HepG2 (cell line): Measurements from ENCODE around the gene UVSSA. TPM values are rescaled to one million over a fixed set of nuclear protein-coding genes. Genes with fewer than 3 reads are reported as not detected.

Experiments used
- ATAC-seq: fragments of 200-7000 bp; cut with Tn5 transposase; 3 replicates; pipeline ENCODE4 v1.9.1; 2020; ENCODE audit warnings: mild to moderate bottlenecking, moderate library complexity
- BruUV-seq: library from RNA; stranded (reverse); fragments of 400-500 nt; replicated peaks from 2 replicates; lab custom pipeline; 2021; lab: Mats Ljungman, UMichigan
- CTCF ChIA-PET: fragments of 300-600 bp; formaldehyde crosslinking; extraction: SDS; loops from one replicate; lab custom pipeline; 2021; ENCODE audit warnings: low total read pairs, inconsistent platforms, low intra/inter-chr PET ratio; lab: Yijun Ruan, JAX
- POLR2A ChIA-PET: fragments of 350-600 bp; sonication (Branson Sonifier 250); formaldehyde crosslinking; loops from one replicate; lab custom pipeline; 2020; ENCODE audit warnings: antibody characterized with exemption, inconsistent platforms; lab: Yijun Ruan, JAX
- DNase-seq: peaks from one replicate; pipeline ENCODE4 v3.0.0-alpha.2; 2015; ENCODE audit warnings: low spot score
- FAIRE-seq: peaks from 3 replicates; lab custom pipeline; 2011; peaks lifted over from hg19 to GRCh38; lab: Jason Lieb, UNC
- H2AFZ ChIP-seq: one replicate; pipeline ENCODE4 v1.6.1; 2011; ENCODE audit warnings: low read length, inconsistent platforms
- H3K27ac ChIP-seq: fragments of 300-600 bp; 3 replicates; pipeline ENCODE4 v1.8.0; 2011; ENCODE audit warnings: mixed run types, mild to moderate bottlenecking, mixed read lengths, low read length, inconsistent platforms; ENCODE audit not compliant: insufficient read depth; ENCODE audit errors: extremely low read length
- H3K27me3 ChIP-seq, 2 experiments: fragments of 200-600 bp in 1 of 2; 2 replicates in 1 of 2; 3 replicates in 1 of 2; pipeline versions ENCODE4 v1.6.0 to v1.8.0; 2011; ENCODE audit warnings: low read length in 2 of 2, mild to moderate bottlenecking in 2 of 2, moderate library complexity in 2 of 2, inconsistent platforms in 1 of 2; ENCODE audit not compliant: insufficient read depth in 2 of 2, control insufficient read depth in 1 of 2
- H3K36me3 ChIP-seq, 2 experiments: fragments of 200-600 bp in 1 of 2; replicated peaks in 1 of 2; 2 replicates in 1 of 2; 3 replicates in 1 of 2; pipeline versions ENCODE4 v1.5.1 to v1.8.0; 2011; ENCODE audit warnings: low read length in 2 of 2, inconsistent platforms in 1 of 2; ENCODE audit not compliant: insufficient read depth in 2 of 2, control insufficient read depth in 1 of 2
- H3K4me1 ChIP-seq: 2 replicates; pipeline ENCODE4 v1.5.1; 2012; ENCODE audit warnings: low read length, inconsistent platforms; ENCODE audit not compliant: insufficient read depth
- H3K4me2 ChIP-seq: 2 replicates; pipeline ENCODE4 v1.6.0; 2011; ENCODE audit warnings: low read depth, low read length, inconsistent platforms
- H3K4me3 ChIP-seq, 3 experiments: fragments of 200-600 bp in 1 of 3; sonication (generic), shearing (Covaris generic) in 1 of 3; replicated peaks in 1 of 3; 2 replicates each; pipeline ENCODE4 v1.5.1; 2011 to 2016; ENCODE audit warnings: low read length in 3 of 3, inconsistent platforms in 2 of 3, low read depth in 2 of 3, mild to moderate bottlenecking in 2 of 3, control low read depth in 1 of 3, mixed read lengths in 1 of 3; ENCODE audit not compliant: insufficient read depth in 1 of 3
- H3K79me2 ChIP-seq: one replicate; pipeline ENCODE4 v1.6.1; 2011; ENCODE audit warnings: low read length, inconsistent platforms; ENCODE audit not compliant: insufficient read depth
- H3K9ac ChIP-seq: 2 replicates; pipeline ENCODE4 v1.6.0; 2011; ENCODE audit warnings: mild to moderate bottlenecking, low read depth, low read length, inconsistent platforms; ENCODE audit not compliant: insufficient read depth
- H3K9me3 ChIP-seq: 2 replicates; pipeline ENCODE4 v1.5.1; 2012; ENCODE audit warnings: mild to moderate bottlenecking, low read length
- H4K20me1 ChIP-seq: 2 replicates; pipeline ENCODE4 v1.6.0; 2011; ENCODE audit warnings: inconsistent platforms, mild to moderate bottlenecking, low read length, moderate library complexity; ENCODE audit not compliant: insufficient read depth
- HNRNPL ChIP-seq: fragments of 200-400 bp; formaldehyde crosslinking; IDR thresholded peaks from 2 replicates; pipeline ENCODE4 v1.6.1; 2017; ENCODE audit warnings: mild to moderate bottlenecking, low read depth, low read length
- JUN ChIP-seq: sonication (generic); formaldehyde crosslinking; IDR thresholded peaks from 2 replicates; pipeline ENCODE4 v1.4.0; 2020; ENCODE audit warnings: mild to moderate bottlenecking, missing genetic modification reagents
- KDM6A ChIP-seq: IDR thresholded peaks from 2 replicates; pipeline ENCODE4 v1.6.1; 2016; ENCODE audit warnings: low read depth
- NCOA2 ChIP-seq: sonication (generic); formaldehyde crosslinking; IDR thresholded peaks from 2 replicates; pipeline ENCODE4 v1.8.0; 2022; ENCODE audit warnings: inconsistent platforms
- PCBP2 ChIP-seq: fragments of 200-400 bp; formaldehyde crosslinking; optimal IDR thresholded peaks from 2 replicates; pipeline ENCODE3; 2018; ENCODE audit warnings: low read length, low read depth; ENCODE audit not compliant: poor library complexity, severe bottlenecking
- RBM39 ChIP-seq: fragments of 200-400 bp; formaldehyde crosslinking; IDR thresholded peaks from one replicate; pipeline ENCODE4 v1.6.1; 2018; ENCODE audit warnings: antibody characterized with exemption, mild to moderate bottlenecking, low read depth, low read length; ENCODE audit not compliant: poor library complexity, severe bottlenecking
- SMYD3 ChIP-seq: sonication (generic); formaldehyde crosslinking; IDR thresholded peaks from 2 replicates; pipeline ENCODE4 v1.8.1; 2023; ENCODE audit warnings: mild to moderate bottlenecking, missing genetic modification reagents
- THAP11 ChIP-seq: IDR thresholded peaks from 2 replicates; pipeline ENCODE4 v1.6.1; 2016; ENCODE audit warnings: missing biosample characterization, missing genetic modification reagents
- ZBTB7A ChIP-seq: sonication (generic); formaldehyde crosslinking; IDR thresholded peaks from 2 replicates; pipeline ENCODE4 v1.8.0; 2022; ENCODE audit warnings: mild to moderate bottlenecking, missing genetic modification reagents
- ZMYM4 ChIP-seq: sonication (generic); formaldehyde crosslinking; IDR thresholded peaks from 2 replicates; pipeline ENCODE4 v1.8.1; 2023; ENCODE audit warnings: mild to moderate bottlenecking, missing genetic modification reagents
- ZNF746 ChIP-seq: sonication (generic); formaldehyde crosslinking; IDR thresholded peaks from 2 replicates; pipeline ENCODE4 v1.8.0; 2022; ENCODE audit warnings: mild to moderate bottlenecking, missing genetic modification reagents
- ZNF850 ChIP-seq: sonication (generic); formaldehyde crosslinking; conservative IDR thresholded peaks from 2 replicates; pipeline ENCODE4 v1.9.0; 2021; ENCODE audit warnings: mild to moderate bottlenecking, missing genetic modification reagents
- WGBS: methylation state at CpG from one replicate; pipeline ENCODE4 v1.1.6; 2017; ENCODE audit warnings: low lambda C conversion rate; 5-methylcytosine and 5-hydroxymethylcytosine counted together
- in situ Hi-C: cut with HindIII; loops from 2 replicates; pipeline ENCODE4 v1.10.0; 2017; ENCODE audit warnings: low pct_unique_long_range_greater_than_20kb; ENCODE audit not compliant: extremely low pct_ligation_motif_present
- intact Hi-C: fragments of 100-400 bp; cut with micrococcal nuclease; formaldehyde crosslinking; loops from one replicate; pipeline ENCODE4 v1.10.0; 2022; ENCODE audit not compliant: unreplicated experiment
- polyA plus RNA-seq, 8 experiments: library from polyadenylated mRNA; depleted of rRNA in 3 of 8; stranded (reverse) in 7 of 8; unstranded in 1 of 8; fragments of >200 nt; fragmentation: Illumina TruSeq in 4 of 8; extraction: Trizol in 4 of 8; gene quantifications; 2 replicates each; pipeline versions ENCODE4 v1.2.1 to v1.2.3, GENCODE V29; 2011 to 2016; ENCODE audit warnings: low read depth in 4 of 8, missing spikeins in 1 of 8, mixed read lengths in 1 of 8; ENCODE audit not compliant: insufficient read depth in 1 of 8
- total RNA-seq, 5 experiments: library from RNA; depleted of rRNA; stranded (reverse); fragments of >200 nt; fragmentation: Illumina TruSeq; extraction: Trizol; gene quantifications; 2 replicates each; pipeline ENCODE4 v1.2.3, GENCODE V29; 2016; ENCODE audit warnings: low read depth in 1 of 5
- TF ChIP-seq, protein P1 (sequence below): sonication (generic); formaldehyde crosslinking; IDR thresholded peaks from 2 replicates; pipeline ENCODE4 v1.4.0; 2020; ENCODE audit warnings: missing genetic modification reagents, mild to moderate bottlenecking, borderline replicate concordance
- TF ChIP-seq, protein P2 (sequence below): sonication (generic); formaldehyde crosslinking; IDR thresholded peaks from 2 replicates; pipeline ENCODE4 v1.9.0; 2021; ENCODE audit warnings: missing genetic modification reagents, borderline replicate concordance
- TF ChIP-seq, protein P3 (sequence below): sonication (generic); formaldehyde crosslinking; IDR thresholded peaks from 2 replicates; pipeline ENCODE4 v1.5.1; 2020; ENCODE audit warnings: missing genetic modification reagents, mild to moderate bottlenecking, borderline replicate concordance
- TF ChIP-seq, protein P4 (sequence below): sonication (generic); formaldehyde crosslinking; IDR thresholded peaks from 2 replicates; pipeline ENCODE4 v1.4.0; 2020; ENCODE audit warnings: missing genetic modification reagents

The UVSSA gene
- total and polyA plus RNA-seq, 2 of the 13 experiments (the other 11 are each of a cell fraction or from before 2014, with no cell fraction given): 4.6 to 8.4 TPM

GRCh38 chr4:1413204-1413663 lies 66.2 kb downstream of the UVSSA start:
- H2AFZ ChIP-seq: no peak overlapping the region
- no peak for TF ChIP-seq ZBTB7A (CRISPR knock-in tag)
- TF ChIP-seq, protein P1, sequence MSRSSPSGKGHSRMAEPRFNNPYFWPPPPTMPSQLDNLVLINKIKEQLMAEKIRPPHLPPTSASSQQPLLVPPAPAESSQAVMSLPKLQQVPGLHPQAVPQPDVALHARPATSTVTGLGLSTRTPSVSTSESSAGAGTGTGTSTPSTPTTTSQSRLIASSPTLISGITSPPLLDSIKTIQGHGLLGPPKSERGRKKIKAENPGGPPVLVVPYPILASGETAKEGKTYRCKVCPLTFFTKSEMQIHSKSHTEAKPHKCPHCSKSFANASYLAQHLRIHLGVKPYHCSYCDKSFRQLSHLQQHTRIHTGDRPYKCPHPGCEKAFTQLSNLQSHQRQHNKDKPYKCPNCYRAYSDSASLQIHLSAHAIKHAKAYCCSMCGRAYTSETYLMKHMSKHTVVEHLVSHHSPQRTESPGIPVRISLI (CRISPR knock-in tag): no peak
- no peak for TF ChIP-seq KDM6A (CRISPR knock-in tag)
- TF ChIP-seq HNRNPL: no peak
- TF ChIP-seq NCOA2: no peak
- TF ChIP-seq ZNF850 (CRISPR knock-in tag): no peak
- TF ChIP-seq ZNF746 (CRISPR knock-in tag): no peak
- TF ChIP-seq JUN (CRISPR knock-in tag): no peak
- no peak for TF ChIP-seq SMYD3
- no peak for TF ChIP-seq THAP11 (CRISPR knock-in tag)
- TF ChIP-seq, protein P2, sequence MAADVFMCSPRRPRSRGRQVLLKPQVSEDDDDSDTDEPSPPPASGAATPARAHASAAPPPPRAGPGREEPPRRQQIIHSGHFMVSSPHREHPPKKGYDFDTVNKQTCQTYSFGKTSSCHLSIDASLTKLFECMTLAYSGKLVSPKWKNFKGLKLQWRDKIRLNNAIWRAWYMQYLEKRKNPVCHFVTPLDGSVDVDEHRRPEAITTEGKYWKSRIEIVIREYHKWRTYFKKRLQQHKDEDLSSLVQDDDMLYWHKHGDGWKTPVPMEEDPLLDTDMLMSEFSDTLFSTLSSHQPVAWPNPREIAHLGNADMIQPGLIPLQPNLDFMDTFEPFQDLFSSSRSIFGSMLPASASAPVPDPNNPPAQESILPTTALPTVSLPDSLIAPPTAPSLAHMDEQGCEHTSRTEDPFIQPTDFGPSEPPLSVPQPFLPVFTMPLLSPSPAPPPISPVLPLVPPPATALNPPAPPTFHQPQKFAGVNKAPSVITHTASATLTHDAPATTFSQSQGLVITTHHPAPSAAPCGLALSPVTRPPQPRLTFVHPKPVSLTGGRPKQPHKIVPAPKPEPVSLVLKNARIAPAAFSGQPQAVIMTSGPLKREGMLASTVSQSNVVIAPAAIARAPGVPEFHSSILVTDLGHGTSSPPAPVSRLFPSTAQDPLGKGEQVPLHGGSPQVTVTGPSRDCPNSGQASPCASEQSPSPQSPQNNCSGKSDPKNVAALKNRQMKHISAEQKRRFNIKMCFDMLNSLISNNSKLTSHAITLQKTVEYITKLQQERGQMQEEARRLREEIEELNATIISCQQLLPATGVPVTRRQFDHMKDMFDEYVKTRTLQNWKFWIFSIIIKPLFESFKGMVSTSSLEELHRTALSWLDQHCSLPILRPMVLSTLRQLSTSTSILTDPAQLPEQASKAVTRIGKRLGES (CRISPR knock-in tag): no peak
- TF ChIP-seq, protein P3, sequence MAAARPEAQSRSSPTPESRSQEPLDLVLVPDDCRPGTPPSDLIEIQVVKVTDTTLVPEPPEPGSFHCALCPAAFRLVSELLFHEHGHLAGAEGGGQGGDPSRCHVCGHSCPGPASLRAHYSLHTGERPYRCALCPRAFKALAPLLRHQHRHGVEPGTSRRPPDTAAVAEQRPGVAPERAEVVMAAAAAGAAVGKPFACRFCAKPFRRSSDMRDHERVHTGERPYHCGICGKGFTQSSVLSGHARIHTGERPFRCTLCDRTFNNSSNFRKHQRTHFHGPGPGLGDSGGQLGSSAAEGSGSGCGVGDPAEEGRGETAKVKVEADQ (CRISPR knock-in tag): no peak
- no peak for TF ChIP-seq ZMYM4
- TF ChIP-seq, protein P4, sequence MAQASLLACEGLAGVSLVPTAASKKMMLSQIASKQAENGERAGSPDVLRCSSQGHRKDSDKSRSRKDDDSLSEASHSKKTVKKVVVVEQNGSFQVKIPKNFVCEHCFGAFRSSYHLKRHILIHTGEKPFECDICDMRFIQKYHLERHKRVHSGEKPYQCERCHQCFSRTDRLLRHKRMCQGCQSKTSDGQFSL (CRISPR knock-in tag): no peak
- TF ChIP-seq RBM39: no peak
- no peak for TF ChIP-seq PCBP2
- 75% methylated on average over 8 of the region's 16 CpGs for WGBS
- no peaks in the 10 kb centered on the region for H3K79me2 ChIP-seq
- no peak overlapping the region for H3K9ac ChIP-seq
- H4K20me1 ChIP-seq: no peaks in the 10 kb centered on the region
- no peaks in the 10 kb centered on the region for H3K36me3 ChIP-seq
- no peaks in the 10 kb centered on the region for H3K4me1 ChIP-seq
- H3K9me3 ChIP-seq: no peaks in the 10 kb centered on the region
- no TSS peak for BruUV-seq
- ATAC-seq: no peak
- no peak for DNase-seq
- H3K27ac ChIP-seq: no peak overlapping the region
- no peak overlapping the region for H3K4me3 ChIP-seq
- no peak for FAIRE-seq
- H3K4me2 ChIP-seq: no peak overlapping the region
- CTCF ChIA-PET: no interaction called here
- in situ Hi-C loops (no loop called here), intact Hi-C loops (no loop called here)
- POLR2A ChIA-PET: no interaction called here
- peaks cover under 1 to 20% of the 10 kb centered on the region in 2 experiments for H3K27me3 ChIP-seq
